Stimulated activated naive CD8-positive, alpha-beta T cell treated with anti-CD3 and anti-CD28 coated beads, Interleukin-15, Interleukin-2, amounts not matched to agents 100 ng/mL and 50 ng/mL, for 24 hours (primary cell): ENCODE measurements around the gene SH3YL1.
"Not testable (repeated sequence)": the region's sequence is repeated elsewhere in the genome, so short reads cannot be mapped to it uniquely, and the experiment has no call there.

Experiments used
- H3K27ac Mint-ChIP-seq: one replicate; pipeline ENCODE4 v1.8.0; 2021; ENCODE audit warnings: mild to moderate bottlenecking, mixed read lengths
- H3K27me3 Mint-ChIP-seq: one replicate; pipeline ENCODE4 v1.8.0; 2021; ENCODE audit warnings: mixed read lengths
- H3K36me3 Mint-ChIP-seq: one replicate; pipeline ENCODE4 v1.8.0; 2021; ENCODE audit warnings: low read depth, mixed read lengths
- H3K4me1 Mint-ChIP-seq: one replicate; pipeline ENCODE4 v1.8.0; 2021; ENCODE audit warnings: low read depth, mixed read lengths
- H3K4me3 Mint-ChIP-seq: one replicate; pipeline ENCODE4 v1.8.0; 2021; ENCODE audit warnings: mild to moderate bottlenecking, mixed read lengths
- H3K9me3 Mint-ChIP-seq: one replicate; pipeline ENCODE4 v1.8.0; 2021; ENCODE audit warnings: mixed read lengths

The SH3YL1 gene

GRCh38 chr2:175161-175786 is 88.6 kb downstream of the SH3YL1 start:
- Mint-ChIP-seq H3K4me3 (peak overlapping the region; percentile 47), H3K4me1 (peaks cover 33% of the 10 kb centered on the region), H3K36me3 (no peaks in the 10 kb centered on the region), H3K9me3 (no peaks in the 10 kb centered on the region), H3K27me3 (no peaks in the 10 kb centered on the region), H3K27ac (no peak overlapping the region)

GRCh38 chr2:172120-172519 is 91.7 kb downstream of the SH3YL1 start:
- peaks cover 23% of the 10 kb centered on the region for H3K4me1 Mint-ChIP-seq
- H3K9me3 Mint-ChIP-seq, H3K36me3 Mint-ChIP-seq, H3K27ac Mint-ChIP-seq, H3K4me3 Mint-ChIP-seq: not testable (repeated sequence)
- H3K27me3 Mint-ChIP-seq, result peaks cover 12% of the 10 kb centered on the region

DNA sequence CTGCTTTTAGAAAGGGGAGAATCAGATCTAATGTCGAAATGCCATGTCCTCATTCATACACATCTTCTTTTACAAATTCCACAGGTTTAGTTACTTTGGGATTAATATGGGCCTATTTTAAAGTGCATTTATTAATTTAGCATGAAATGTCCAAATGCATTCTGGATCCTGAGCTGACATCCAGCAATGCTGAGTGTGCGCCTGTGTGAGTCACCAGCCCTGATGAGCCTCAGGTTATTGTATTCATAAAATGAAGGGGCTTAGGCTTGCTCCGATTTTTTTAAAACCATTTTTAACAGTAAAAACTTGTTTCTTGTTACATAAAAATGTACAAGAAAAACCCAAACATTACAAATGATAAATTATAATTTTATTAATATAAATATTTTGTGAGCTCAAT is 94.1 kb downstream of the SH3YL1 start:
- no peak overlapping the region for H3K27ac Mint-ChIP-seq
- H3K9me3 Mint-ChIP-seq, result no peaks in the 10 kb centered on the region
- H3K27me3 Mint-ChIP-seq, result peaks cover 12% of the 10 kb centered on the region
- H3K4me1 Mint-ChIP-seq, result peaks cover 5% of the 10 kb centered on the region
- no peak overlapping the region for H3K4me3 Mint-ChIP-seq
- H3K36me3 Mint-ChIP-seq, result no peaks in the 10 kb centered on the region
